Heart right ventricle (tissue), 16 donors: Measurements from ENCODE around the gene NLRP11. TPM values are rescaled to one million over a fixed set of nuclear protein-coding genes. Genes with fewer than 3 reads are reported as not detected.

Experiments used
- ATAC-seq, 8 donors: fragments of 200-7000 bp; cut with Tn5 transposase; one replicate each; pipeline ENCODE4 v1.9.1; 2020; ENCODE audit warnings: mild to moderate bottlenecking in 8 of 8, moderate library complexity in 8 of 8, moderate number of reproducible peaks in 1 of 8
- DNase-seq, 2 donors: peaks; one replicate each; pipeline ENCODE4 v3.0.0-alpha.2; 2020
- H3K27ac ChIP-seq, 10 donors: fragments of 200-600 bp; sonication (generic) in 2 of 10; one replicate each; pipeline versions ENCODE4 v1.5.0 to v1.8.0; 2020 to 2022; ENCODE audit warnings: mild to moderate bottlenecking in 3 of 10
- H3K27me3 ChIP-seq, 7 donors: fragments of 200-600 bp; one replicate each; pipeline ENCODE4 v1.8.0; 2021 to 2022; ENCODE audit warnings: mild to moderate bottlenecking in 2 of 7
- H3K36me3 ChIP-seq, 9 donors: fragments of 200-600 bp; sonication (generic) in 1 of 9; one replicate each; pipeline versions ENCODE4 v1.5.0 to v1.8.0; 2020 to 2022; ENCODE audit warnings: mild to moderate bottlenecking in 2 of 9
- H3K4me1 ChIP-seq, 9 donors: fragments of 200-600 bp; sonication (generic) in 1 of 9; one replicate each; pipeline versions ENCODE4 v1.5.0 to v1.8.0; 2020 to 2022; ENCODE audit warnings: mild to moderate bottlenecking in 4 of 9
- H3K4me3 ChIP-seq, 10 donors: fragments of 200-600 bp; sonication (generic) in 2 of 10; one replicate each; pipeline versions ENCODE4 v1.5.0 to v1.8.0; 2020 to 2022; ENCODE audit warnings: mild to moderate bottlenecking in 7 of 10, moderate library complexity in 2 of 10
- H3K9me3 ChIP-seq, 11 donors: fragments of 200-600 bp in 10 of 11; sonication (generic) in 2 of 11; one replicate each; pipeline versions ENCODE4 v1.5.0 to v1.8.0; 2013 to 2022; ENCODE audit warnings: mild to moderate bottlenecking in 2 of 11, control low read depth in 1 of 11, moderate library complexity in 1 of 11
- CTCF ChIP-seq, 9 donors: fragments of 200-600 bp; sonication (generic) in 2 of 9; IDR thresholded peaks; one replicate each; pipeline versions ENCODE4 v1.5.0 to v1.8.0; 2021 to 2022; ENCODE audit warnings: antibody characterized with exemption in 9 of 9, mild to moderate bottlenecking in 5 of 9, moderate library complexity in 1 of 9
- WGBS, 2 donors: extraction: QIAGEN DNeasy Blood & Tissue Kit; methylation state at CpG; one replicate each; pipeline ENCODE4 v1.1.7; 2013; ENCODE audit warnings: inconsistent platforms in 1 of 2; 5-methylcytosine and 5-hydroxymethylcytosine counted together
- intact Hi-C, 10 donors: fragments of 100-400 bp; cut with DNase I; formaldehyde crosslinking; loops; one replicate each; pipeline versions ENCODE4 v1.11.1 to v1.14.2; 2022
- long read RNA-seq, 3 donors: library from polyadenylated mRNA; unstranded; transcript quantifications; one replicate each; pipeline ENCODE4 v2.0.0, GENCODE V29; 2020 to 2021
- polyA plus RNA-seq, 2 donors: library from polyadenylated mRNA; stranded (reverse); fragments of 200-250 nt; gene quantifications; one replicate each; pipeline ENCODE4 v1.2.3, GENCODE V29; 2013
- total RNA-seq, 10 donors: library from RNA; stranded (reverse); fragmentation: NEBNext Ultra II Directional in 3 of 10; extraction: Animal tissue kit (Norgen Biotek cat#: 25700) in 3 of 10; gene quantifications; one replicate each; pipeline versions ENCODE4 v1.2.1 to v1.2.4, GENCODE V29; 2021 to 2023
- donor health status: Arrhythmogenic right ventricular cardiomyopathy.
- donor health status: ischemic (EF 13 %, LVEDD 7.1; RV severe dilation, severe dysfunction).
- donor health status: healthy with polysubstance abuse.
- donor health status: DM: no; HTN: yes; CAD: no.
- donor health status: DM: no; HTN: no; CAD: no.
- donor health status: ischemic (EF 25% LVEDD 6.9; RV normal size, moderate dysfunction).
- donor health status: ischemic (EF 25% LVEDD 5.7; RV mildly dilated, moderate dysfunction).
- donor health status: healthy.
- donor health status: DM: yes; HTN: yes; CAD: no.
- donor health status: Ischemic cardiomyopathy.
- donor health status: ischemic (EF 35%, LVEDD 5.7; RV mildly dilated, moderate dysfunction).
- donor health status: nonischemic (EF 11% LVEDD 7.7; RV severe dilation, severe dysfunction).
- donor health status: DM: yes; HTN: yes; CAD: no.
- donor health status: PGD.
- donor health status: ischemic (EF 29% LVEDD 5.4; RV normal size, mild dysfunction).
- donor health status: nonischemic (EF 23%, LVEDD 6.1; RV moderate dilation, normal function).

NLRP11 gene
- total RNA-seq: not detected
- polyA plus RNA-seq: not detected
- long read RNA-seq, donor 1: 0 reads
- long read RNA-seq, donor 2: 0 reads
- long read RNA-seq, donor 3: 0 reads

GRCh38 chr19:55831846-55832245, at the start of gene NLRP11:
Gene NLRP11 (minus strand): TSS chr19:55831999. CDS start chr19:55818174, 13,825 bp downstream.
- Histone ChIP-seq H3K27me3 (no peaks in the 10 kb centered on the region), H3K9me3 (peaks cover 0 to 5% (median 0%) of the 10 kb centered on the region in 11 donors), H3K4me1 (no peaks in the 10 kb centered on the region), H3K4me3 (no peak within 1 kb of the TSS), H3K36me3 (no peaks in the 10 kb centered on the region), H3K27ac (no peak within 1 kb of the TSS)
- WGBS, 2 donors: 85 to 87% methylated on average over 10 of the region's 10 CpGs
- intact Hi-C loops: no loop called here
- no peak for DNase-seq
- no peak for ATAC-seq
- no peak for TF ChIP-seq CTCF (IDR thresholded peaks at IDR 0.05)

- intact Hi-C loops: no loop called here
- H3K27me3 ChIP-seq: peaks cover 0 to 4% (median 0%) of the 10 kb centered on the region in 7 donors
- H3K9me3 ChIP-seq: peaks cover 0 to 41% (median 10%) of the 10 kb centered on the region in 11 donors
- no peaks in the 10 kb centered on the region for H3K4me1 ChIP-seq
- TF ChIP-seq CTCF (IDR thresholded peaks at IDR 0.05): no peak
- no peaks in the 10 kb centered on the region for H3K36me3 ChIP-seq
- H3K4me3 ChIP-seq: no peak overlapping the region
- WGBS, 2 donors: 51 to 61% methylated on average over 3 of the region's 3 CpGs
- no peak overlapping the region for H3K27ac ChIP-seq
- DNase-seq (no peak), ATAC-seq (no peak)
These were observed 45.4 kb upstream of the NLRP11 start for GRCh38 chr19:55877211-55877610.

- intact Hi-C loops: no loop called here
- ATAC-seq (no peak), DNase-seq (no peak)
- H3K4me1 ChIP-seq: no peaks in the 10 kb centered on the region
- H3K27ac ChIP-seq: no peak overlapping the region
- 84% methylated on average over 11 of the region's 11 CpGs for WGBS, 2 donors
- no peaks in the 10 kb centered on the region for H3K36me3 ChIP-seq
- H3K27me3 ChIP-seq: peaks cover 0 to 11% (median 0%) of the 10 kb centered on the region in 7 donors
- TF ChIP-seq CTCF (IDR thresholded peaks at IDR 0.05): no peak
- H3K4me3 ChIP-seq: no peak overlapping the region
- peaks cover 0 to 43% (median 3%) of the 10 kb centered on the region in 11 donors for H3K9me3 ChIP-seq
These were observed 38.9 kb upstream of the NLRP11 start for GRCh38 chr19:55870736-55871135.

- Histone ChIP-seq H3K4me3 (no peak overlapping the region), H3K4me1 (no peaks in the 10 kb centered on the region), H3K27me3 (peaks cover 0 to 11% (median 0%) of the 10 kb centered on the region in 7 donors), H3K27ac (no peak overlapping the region), H3K36me3 (no peaks in the 10 kb centered on the region), H3K9me3 (peaks cover 0 to 61% (median 6%) of the 10 kb centered on the region in 11 donors)
- WGBS, 2 donors: 92% methylated on average over 7 of the region's 7 CpGs
- no peak for TF ChIP-seq CTCF (IDR thresholded peaks at IDR 0.05)
- DNase-seq: no peak
- ATAC-seq: no peak
- intact Hi-C loops: no loop called here
These were observed 35.3 kb upstream of the NLRP11 start for GRCh38 chr19:55867101-55867500.
